Fibroblast of pulmonary artery (primary cell): Measurements from ENCODE around the gene BCR.

ENCODE experiments used
- DNase-seq: peaks from one replicate; pipeline ENCODE4 v3.0.0-alpha.2; 2010; ENCODE audit warnings: low read depth
- H3K4me3 ChIP-seq: replicated peaks from 2 replicates; pipeline ENCODE4 v1.5.1; 2011; ENCODE audit warnings: low read depth, mild to moderate bottlenecking, control low read depth, low read length, moderate library complexity
- TF ChIP-seq, protein P1 (sequence below): IDR thresholded peaks from 2 replicates; pipeline ENCODE4 v1.5.1; 2011; ENCODE audit warnings: mild to moderate bottlenecking, control low read depth, low read length, inconsistent platforms; ENCODE audit errors: missing control alignments

BCR gene

DNA sequence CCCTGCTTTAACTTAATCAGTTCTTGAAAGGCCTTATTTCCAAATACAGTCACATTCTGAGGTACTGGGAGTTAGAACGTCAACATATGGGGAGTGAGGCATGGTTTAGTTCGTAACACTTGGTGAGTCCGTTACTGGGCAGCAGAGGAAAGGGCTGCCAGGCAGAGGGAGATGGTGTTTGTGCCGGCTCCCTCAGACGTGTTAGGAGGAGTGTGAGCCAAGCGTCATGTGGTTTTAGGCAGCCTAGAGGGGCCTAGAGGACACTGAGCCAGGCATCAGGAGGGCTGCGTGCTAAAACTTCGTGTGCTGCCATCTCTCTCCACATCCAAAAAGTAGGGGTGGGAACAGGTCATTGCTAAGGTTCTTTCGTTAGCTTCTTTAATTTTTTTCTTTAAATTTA is 10.2 kb downstream of the BCR start:
- no peak for DNase-seq
- TF ChIP-seq, protein P1, sequence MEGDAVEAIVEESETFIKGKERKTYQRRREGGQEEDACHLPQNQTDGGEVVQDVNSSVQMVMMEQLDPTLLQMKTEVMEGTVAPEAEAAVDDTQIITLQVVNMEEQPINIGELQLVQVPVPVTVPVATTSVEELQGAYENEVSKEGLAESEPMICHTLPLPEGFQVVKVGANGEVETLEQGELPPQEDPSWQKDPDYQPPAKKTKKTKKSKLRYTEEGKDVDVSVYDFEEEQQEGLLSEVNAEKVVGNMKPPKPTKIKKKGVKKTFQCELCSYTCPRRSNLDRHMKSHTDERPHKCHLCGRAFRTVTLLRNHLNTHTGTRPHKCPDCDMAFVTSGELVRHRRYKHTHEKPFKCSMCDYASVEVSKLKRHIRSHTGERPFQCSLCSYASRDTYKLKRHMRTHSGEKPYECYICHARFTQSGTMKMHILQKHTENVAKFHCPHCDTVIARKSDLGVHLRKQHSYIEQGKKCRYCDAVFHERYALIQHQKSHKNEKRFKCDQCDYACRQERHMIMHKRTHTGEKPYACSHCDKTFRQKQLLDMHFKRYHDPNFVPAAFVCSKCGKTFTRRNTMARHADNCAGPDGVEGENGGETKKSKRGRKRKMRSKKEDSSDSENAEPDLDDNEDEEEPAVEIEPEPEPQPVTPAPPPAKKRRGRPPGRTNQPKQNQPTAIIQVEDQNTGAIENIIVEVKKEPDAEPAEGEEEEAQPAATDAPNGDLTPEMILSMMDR: no peak
- H3K4me3 ChIP-seq: no peak overlapping the region

DNA sequence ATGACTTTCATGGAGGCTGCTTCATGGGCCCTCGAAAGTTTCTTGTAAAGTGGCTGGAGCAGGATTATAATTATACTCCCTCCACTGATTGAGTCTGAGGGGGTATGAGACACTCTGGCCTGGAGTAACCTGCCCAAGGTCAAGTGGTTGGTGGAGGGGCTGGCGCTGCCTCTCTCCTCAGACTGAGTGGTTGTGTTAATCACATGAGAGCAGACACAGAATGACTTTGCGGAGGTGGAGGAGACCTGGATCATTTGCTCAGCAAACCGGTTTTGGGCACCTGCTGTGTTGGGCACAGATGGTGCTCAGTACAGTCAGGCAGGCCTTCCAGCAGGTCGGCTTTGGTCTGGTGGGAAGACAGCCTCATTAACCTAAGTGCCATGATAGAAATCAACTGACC is 11.8 kb downstream of the BCR start:
- DNase-seq: no peak
- TF ChIP-seq, protein P1: no peak
- no peak overlapping the region for H3K4me3 ChIP-seq

DNA sequence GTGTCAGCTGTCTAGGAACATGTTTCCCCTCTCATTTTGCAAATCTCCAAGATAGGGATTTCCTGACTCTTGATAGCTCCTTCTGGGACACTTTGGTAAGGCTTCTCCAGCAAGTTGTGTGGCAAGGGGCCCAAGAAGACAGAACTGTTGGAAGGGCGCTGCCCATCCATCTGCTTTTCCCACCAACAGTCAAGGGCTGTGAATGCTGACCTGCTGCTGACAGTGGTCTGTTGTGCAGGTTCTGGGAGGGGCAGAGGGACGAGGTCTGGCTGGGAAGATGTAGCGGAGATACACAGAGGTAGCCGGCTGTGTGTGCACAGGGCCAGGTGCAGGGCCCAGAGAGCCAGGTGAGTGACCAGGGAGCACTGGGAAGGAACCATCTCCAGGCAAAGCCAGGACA is 12.2 kb downstream of the BCR start:
- H3K4me3 ChIP-seq: no peak overlapping the region
- no peak for DNase-seq
- TF ChIP-seq, protein P1: no peak

DNA sequence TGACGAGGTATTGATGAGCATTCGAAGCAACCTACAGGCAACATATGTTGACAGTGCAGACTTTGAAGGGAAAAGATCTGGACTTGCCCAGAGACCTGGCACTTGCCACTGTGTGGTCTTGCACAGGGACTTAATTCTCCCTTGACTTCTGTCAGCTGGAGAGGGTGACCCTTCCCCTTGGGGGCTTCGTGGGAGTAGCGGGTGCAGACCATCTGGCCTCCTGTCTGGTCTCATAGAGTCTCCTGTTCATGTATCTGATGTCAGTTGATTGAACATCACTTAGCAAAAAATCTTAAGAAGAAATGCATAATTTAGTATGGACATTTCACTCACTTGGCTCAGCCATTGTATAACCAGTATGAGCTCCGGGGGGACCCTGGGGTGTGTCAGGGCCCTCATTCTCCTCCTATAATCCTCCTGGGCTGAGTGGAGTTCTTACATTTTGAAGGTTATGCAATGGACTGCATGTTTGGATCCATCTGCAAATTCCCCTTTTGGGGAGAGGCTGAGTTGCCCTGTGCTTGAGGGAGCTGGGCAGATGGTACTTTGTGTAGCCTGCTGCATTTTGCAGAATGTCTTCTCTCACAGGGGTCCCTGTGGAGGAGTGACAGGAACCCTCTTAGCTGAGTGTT is 13.0 kb downstream of the BCR start:
- no peak for DNase-seq
- TF ChIP-seq, protein P1: no peak
- H3K4me3 ChIP-seq: no peak overlapping the region

DNA sequence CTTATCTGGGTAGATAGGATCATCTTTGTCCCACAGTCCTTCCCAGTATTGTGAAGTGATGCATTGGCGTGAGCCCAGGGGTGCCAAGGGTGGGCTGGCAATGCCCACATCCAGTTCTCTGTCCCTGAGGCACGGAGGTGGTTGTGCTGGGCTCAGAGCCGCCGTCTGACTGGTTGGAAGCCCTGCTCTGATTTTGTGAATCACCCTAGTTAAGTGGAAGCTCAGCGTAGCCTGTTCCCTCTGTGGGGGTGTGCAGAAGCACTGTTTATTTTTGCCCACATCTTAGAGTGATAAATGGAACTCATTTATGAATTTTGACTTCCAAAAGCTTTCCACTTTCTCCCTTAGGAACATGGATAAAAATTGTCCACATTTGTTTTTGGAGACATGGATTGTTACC is 13.6 kb downstream of the BCR start:
- TF ChIP-seq, protein P1: no peak
- H3K4me3 ChIP-seq: no peak overlapping the region
- no peak for DNase-seq

DNA sequence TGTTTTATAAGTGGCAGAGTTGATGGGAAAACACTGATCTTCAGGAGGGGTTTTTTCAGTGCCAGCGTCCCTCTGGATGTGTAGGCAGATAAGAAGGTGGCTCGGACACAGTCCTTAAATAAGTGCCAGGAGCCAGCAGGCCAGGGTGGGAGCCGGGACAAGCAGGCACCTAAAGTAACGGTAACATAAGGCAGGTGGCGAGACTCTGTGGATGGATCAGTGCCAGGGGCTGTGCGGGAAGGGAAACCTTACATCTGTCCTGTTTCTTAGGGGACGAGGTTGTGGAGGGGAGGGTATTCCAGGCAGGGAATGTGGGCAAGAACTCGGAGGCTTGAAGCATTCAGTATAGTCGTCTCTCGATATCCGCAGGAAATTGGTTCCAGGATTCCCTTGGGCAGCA is 15.9 kb downstream of the BCR start:
- TF ChIP-seq, protein P1: no peak
- no peak for DNase-seq

DNA sequence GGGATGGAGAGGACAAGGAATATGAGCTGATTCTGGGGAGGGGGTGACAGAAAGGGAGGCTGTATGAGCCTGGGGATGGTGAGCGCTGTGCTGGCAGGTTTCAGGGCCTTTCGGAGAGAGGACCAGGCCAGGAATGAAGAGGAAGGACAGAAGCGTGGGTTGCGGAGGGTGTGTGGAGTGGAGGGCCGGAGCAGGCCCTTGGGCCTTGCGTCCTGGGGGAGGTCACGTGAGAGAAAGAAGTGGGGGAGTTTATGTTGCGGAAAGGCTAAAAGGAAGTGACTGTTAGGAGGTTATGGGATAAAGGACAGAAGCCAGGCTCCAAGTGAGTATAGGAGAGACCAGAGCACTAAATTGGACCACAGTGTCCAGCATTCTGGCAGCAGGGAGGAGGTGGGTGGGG is 17.5 kb downstream of the BCR start:
- TF ChIP-seq, protein P1: no peak
- no peak for DNase-seq
- H3K4me3 ChIP-seq: no peak overlapping the region

More for the DNA sequence above, 15.9 kb downstream of the BCR start:
- H3K4me3 ChIP-seq: no peak overlapping the region
